ENCODE measurements around the gene GMPR2. TPM values are rescaled to one million over a fixed set of nuclear protein-coding genes. Genes with fewer than 3 reads are reported as not detected.

The GMPR2 gene
- total RNA-seq, 1 experiment from 2014 or later, result 76.9 TPM

GRCh38 chr14:24247422-24247821 lies 14.7 kb downstream of the GMPR2 start:
- no peaks in the 10 kb centered on the region for H3K27me3 ChIP-seq (replicated peaks; ENCODE audit: control insufficient read depth, insufficient read depth, low read length)
- Mint-ChIP-seq H3K4me1 (ENCODE audit: low read depth, unreplicated experiment) (no peaks in the 10 kb centered on the region), H3K27me3 (ENCODE audit: insufficient read depth, unreplicated experiment) (no peaks in the 10 kb centered on the region), H3K27ac (ENCODE audit: unreplicated experiment) (no peak overlapping the region), H3K36me3 (ENCODE audit: insufficient read depth, unreplicated experiment) (peaks cover 8% of the 10 kb centered on the region), H3K4me3 (ENCODE audit: unreplicated experiment) (no peak overlapping the region), H3K9me3 (ENCODE audit: unreplicated experiment) (no peaks in the 10 kb centered on the region)
- no peaks in the 10 kb centered on the region for H3K36me3 ChIP-seq (ENCODE audit: control insufficient read depth, insufficient read depth, low read length)
- POLR2A ChIA-PET, result no interaction called here
- BruUV-seq (replicated peaks), result no TSS peak
- no peak for DNase-seq
- CTCF ChIA-PET, result interaction anchor here (1.4 to 1.6 kb wide), 2 partner anchors 24 to 61 kb away, joined by 4 to 5 read pairs; partner anchors contain the start of gene RABGGTA
- intact Hi-C loops (cut with micrococcal nuclease; ENCODE audit: unreplicated experiment), result no loop called here
- H3K9me3 ChIP-seq, result no peaks in the 10 kb centered on the region
- no peak for TF ChIP-seq CTCF (IDR thresholded peaks at IDR 0.05; ENCODE audit: insufficient read depth in 1 of 2, low read depth in 1 of 2, low read length in 1 of 2, severe bottlenecking in 1 of 2, unreplicated experiment in 1 of 2)
- H3K4me1 ChIP-seq, result peaks cover 6% of the 10 kb centered on the region
- no peak overlapping the region for H3K4me3 ChIP-seq (ENCODE audit: low read depth, low read length)

GRCh38 chr14:24249230-24250021 lies 16.7 kb downstream of the GMPR2 start:
- CTCF ChIA-PET, result interaction anchor here (1.2 to 1.3 kb wide), 2 partner anchors 48 to 58 kb away, joined by 3 to 4 read pairs; partner anchors contain the start of gene CIDEB

GRCh38 chr14:24250354-24250753 lies 17.6 kb downstream of the GMPR2 start:
- Histone ChIP-seq H3K36me3 (ENCODE audit: control insufficient read depth, insufficient read depth, low read length) (no peaks in the 10 kb centered on the region; the same call in 1 of the 2 replicates), H3K4me3 (ENCODE audit: low read depth, low read length) (no peak overlapping the region), H3K4me1 (peaks cover 13% of the 10 kb centered on the region), H3K27me3 (replicated peaks; ENCODE audit: control insufficient read depth, insufficient read depth, low read length) (no peaks in the 10 kb centered on the region), H3K9me3 (no peaks in the 10 kb centered on the region)
- H3K27me3 Mint-ChIP-seq (ENCODE audit: insufficient read depth, unreplicated experiment), result no peaks in the 10 kb centered on the region
- no peaks in the 10 kb centered on the region for H3K9me3 Mint-ChIP-seq (ENCODE audit: unreplicated experiment)
- H3K36me3 Mint-ChIP-seq (ENCODE audit: insufficient read depth, unreplicated experiment), result no peaks in the 10 kb centered on the region
- H3K4me3 Mint-ChIP-seq (ENCODE audit: unreplicated experiment), result no peak overlapping the region
- no TSS peak for BruUV-seq (replicated peaks)
- TF ChIP-seq CTCF (IDR thresholded peaks at IDR 0.05; ENCODE audit: insufficient read depth in 1 of 2, low read depth in 1 of 2, low read length in 1 of 2, severe bottlenecking in 1 of 2, unreplicated experiment in 1 of 2), result no peak
- intact Hi-C loops (cut with micrococcal nuclease; ENCODE audit: unreplicated experiment), result no loop called here
- ChIA-PET CTCF (interaction anchor here (2.5 to 2.9 kb wide), 2 partner anchors 8 to 47 kb away, joined by 16 read pairs; partner anchors contain the start of gene TINF2), POLR2A (interaction anchor here (1.2 kb wide), 1 partner anchor 21 kb away, joined by 3 read pairs; the partner anchor contains the start of gene RABGGTA)
- no peaks in the 10 kb centered on the region for H3K4me1 Mint-ChIP-seq (ENCODE audit: low read depth, unreplicated experiment)
- no peak for DNase-seq
- H3K27ac Mint-ChIP-seq (ENCODE audit: unreplicated experiment), result no peak overlapping the region

More at GRCh38 chr14:24249230-24250021, 16.7 kb downstream of the GMPR2 start:
- Mint-ChIP-seq H3K4me1 (ENCODE audit: low read depth, unreplicated experiment) (no peaks in the 10 kb centered on the region), H3K9me3 (ENCODE audit: unreplicated experiment) (no peaks in the 10 kb centered on the region), H3K27ac (ENCODE audit: unreplicated experiment) (no peak overlapping the region), H3K4me3 (ENCODE audit: unreplicated experiment) (no peak overlapping the region), H3K27me3 (ENCODE audit: insufficient read depth, unreplicated experiment) (no peaks in the 10 kb centered on the region), H3K36me3 (ENCODE audit: insufficient read depth, unreplicated experiment) (no peaks in the 10 kb centered on the region)
- intact Hi-C loops (cut with micrococcal nuclease; ENCODE audit: unreplicated experiment), result no loop called here
- Histone ChIP-seq H3K27me3 (replicated peaks; ENCODE audit: control insufficient read depth, insufficient read depth, low read length) (no peaks in the 10 kb centered on the region), H3K9me3 (no peaks in the 10 kb centered on the region), H3K36me3 (ENCODE audit: control insufficient read depth, insufficient read depth, low read length) (no peaks in the 10 kb centered on the region; the same call in 1 of the 2 replicates), H3K4me1 (peaks cover 13% of the 10 kb centered on the region), H3K4me3 (ENCODE audit: low read depth, low read length) (no peak overlapping the region)
- DNase-seq, result no peak
- BruUV-seq (replicated peaks), result no TSS peak
- POLR2A ChIA-PET, result no interaction called here
- TF ChIP-seq CTCF (IDR thresholded peaks at IDR 0.05; ENCODE audit: insufficient read depth in 1 of 2, low read depth in 1 of 2, low read length in 1 of 2, severe bottlenecking in 1 of 2, unreplicated experiment in 1 of 2), result no peak

Measured in Caco-2 (cell line).